GM23248 (cell line): Measurements from ENCODE around the gene CMYA5.

Source experiments
- EZH2 ChIP-seq: fragments of 200-600 bp; sonication (generic); IDR thresholded peaks from 2 replicates; pipeline ENCODE4 v1.6.1; 2018; ENCODE audit warnings: antibody characterized with exemption, mild to moderate bottlenecking; ENCODE audit not compliant: insufficient read depth, poor library complexity, severe bottlenecking
- EZH2phosphoT487 ChIP-seq: fragments of 200-600 bp; sonication (generic); IDR thresholded peaks from 2 replicates; pipeline ENCODE4 v1.6.1; 2018; ENCODE audit warnings: antibody characterized with exemption, moderate library complexity, mild to moderate bottlenecking, low read depth; ENCODE audit not compliant: insufficient read depth

- TF ChIP-seq EZH2 (no peak), EZH2phosphoT487 (no peak)
Measured at GRCh38 chr5:79772651-79773050, 83.0 kb downstream of the CMYA5 start.
